Daoy (cell line): ENCODE data around the gene N4BP2L1. TPM values are rescaled to one million over a fixed set of nuclear protein-coding genes. Genes with fewer than 3 reads are reported as not detected.
A peak's percentile ranks its signal among the peaks of the same experiment; 100 is the strongest.

Experiments
- DNase-seq: peaks from one replicate; pipeline ENCODE4 v3.0.0-alpha.2; 2015; ENCODE audit warnings: low read depth
- total RNA-seq: library from RNA; depleted of rRNA; stranded (reverse); fragments of >200 nt; shearing (Covaris generic); gene quantifications from 2 replicates; pipeline ENCODE4 v1.2.3, GENCODE V29; 2014; rRNA removed

N4BP2L1 gene
- total RNA-seq: 0.34 TPM in 1 of 2 replicates, not detected in the other

DNA sequence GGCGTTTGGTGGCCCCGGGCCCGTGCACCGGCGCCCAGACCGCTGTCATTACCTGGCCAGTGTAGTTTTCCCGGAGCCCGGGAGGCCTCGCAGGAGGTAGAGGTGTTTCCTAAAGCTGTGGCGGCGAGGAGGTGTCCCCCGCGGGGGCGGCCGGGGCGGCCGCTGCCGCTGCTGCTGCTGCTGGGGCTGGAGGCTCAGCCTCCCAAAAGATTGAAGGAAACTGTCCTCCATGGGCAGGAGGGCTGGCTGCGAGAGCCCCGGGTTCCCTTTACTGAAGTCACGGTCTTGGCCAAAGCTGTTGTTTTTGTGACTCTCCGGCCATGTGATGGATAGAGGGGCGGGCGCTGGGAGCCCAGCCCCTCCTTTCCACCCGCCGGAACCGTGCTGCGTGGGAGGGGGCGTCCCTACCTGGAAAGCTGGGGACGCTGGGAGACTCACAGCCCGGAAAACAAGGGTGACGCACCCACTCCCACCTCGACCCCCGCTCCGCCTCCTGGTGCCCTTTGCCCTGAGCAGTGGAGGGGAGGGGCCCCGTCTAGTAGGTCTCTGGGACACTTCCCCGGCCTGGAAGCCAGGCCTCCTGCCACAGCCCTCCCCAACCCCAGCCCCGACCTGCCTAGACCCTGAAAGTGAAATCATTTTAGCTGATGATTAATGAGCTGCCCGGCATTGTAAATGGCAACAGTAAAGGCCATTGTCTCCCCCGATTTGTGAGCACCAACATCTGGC lies at the start of gene N4BP2L1:
Gene N4BP2L1 (minus strand): TSS at position 279 of the 729 bp plus-strand sequence. CDS start 48 bp downstream, at position 231.
- peak; percentile 47 for DNase-seq

DNA sequence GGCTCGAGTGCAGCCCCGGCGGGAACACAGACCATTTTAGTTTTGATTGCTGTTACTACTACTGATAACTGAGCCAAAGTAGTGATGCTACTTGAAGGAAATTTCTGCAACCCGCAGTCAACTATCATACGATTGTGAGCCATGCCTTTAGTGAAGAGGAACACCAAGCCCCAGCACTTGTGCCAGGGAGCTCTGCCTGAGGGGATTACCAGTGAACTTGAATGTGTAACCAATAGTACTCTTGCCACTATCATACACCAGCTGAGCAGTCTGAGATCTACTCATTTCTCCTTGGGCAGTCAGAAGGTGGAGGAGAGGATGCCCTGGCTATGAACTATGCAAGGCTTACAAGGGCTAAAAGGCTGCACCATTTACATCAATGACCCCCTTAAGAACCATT lies 49.0 kb upstream of the N4BP2L1 start:
- no peak for DNase-seq

DNA sequence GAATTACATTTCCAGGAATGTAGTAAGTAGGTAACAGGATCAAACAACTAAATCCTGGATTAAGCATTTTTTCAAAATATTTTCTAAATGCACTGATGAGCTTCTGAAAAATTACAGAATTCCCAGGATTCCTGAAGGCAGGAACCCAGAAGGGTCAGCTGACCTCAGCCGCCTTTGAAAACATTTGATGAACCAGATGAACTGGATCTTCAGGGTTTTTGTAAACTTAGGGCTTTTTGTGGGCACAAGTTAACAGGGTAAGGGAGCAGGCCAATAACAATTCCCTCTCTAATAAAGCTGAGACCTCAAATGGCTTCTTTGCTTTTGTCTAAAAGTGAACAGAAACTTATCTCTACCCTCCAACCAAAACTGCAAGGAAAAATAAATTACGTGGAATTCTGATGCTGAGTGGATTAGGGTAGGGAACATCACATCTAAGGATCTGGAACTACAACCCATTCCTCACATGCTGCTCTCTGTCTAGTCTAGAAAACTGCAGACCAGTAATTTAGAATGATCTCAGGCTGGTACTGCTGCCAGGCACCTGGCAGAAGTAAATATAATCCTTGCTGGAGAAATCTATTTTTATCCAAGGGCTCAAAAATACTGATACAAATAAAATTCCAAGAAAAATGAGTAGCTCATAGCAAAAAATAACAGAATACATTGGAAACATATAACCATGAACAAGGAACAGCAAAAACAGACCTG lies 48.2 kb upstream of the N4BP2L1 start:
- no peak for DNase-seq

DNA sequence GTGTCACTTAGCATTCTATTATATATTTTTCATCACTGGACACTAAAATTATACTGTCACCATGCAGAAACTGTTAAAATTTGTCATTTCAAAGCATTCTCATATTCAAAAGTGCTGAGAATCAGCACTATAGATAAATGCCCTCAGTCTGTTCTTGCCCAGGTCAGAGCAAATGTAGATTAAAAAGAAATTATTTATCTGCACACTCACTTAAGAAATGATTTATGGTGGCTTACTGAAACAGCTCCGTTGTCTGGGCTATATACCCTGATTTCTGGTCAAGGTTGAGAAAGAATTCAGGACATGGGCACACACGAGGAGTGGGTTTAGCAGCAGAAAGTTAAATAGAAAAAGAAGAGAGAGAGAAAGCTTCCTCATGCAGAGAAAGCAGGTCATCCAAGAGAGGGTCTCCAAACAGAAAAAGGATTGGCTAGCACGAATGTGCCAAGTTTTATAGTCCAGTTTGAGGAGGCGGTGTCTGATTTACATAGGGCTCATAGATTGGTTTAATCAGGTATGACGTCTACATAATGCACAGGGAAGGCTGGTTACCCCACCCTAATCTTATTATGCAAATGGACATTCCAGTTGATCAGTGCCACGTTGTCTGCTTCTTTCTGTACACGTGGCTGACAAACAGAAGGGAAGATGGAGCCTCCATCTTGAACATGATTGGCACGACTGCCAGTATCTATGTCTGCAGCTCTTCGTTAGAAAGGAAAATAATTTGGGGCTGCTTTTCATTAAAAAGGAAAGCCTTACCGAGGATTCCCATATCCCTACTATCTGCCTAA lies 47.3 kb upstream of the N4BP2L1 start:
- no peak for DNase-seq

DNA sequence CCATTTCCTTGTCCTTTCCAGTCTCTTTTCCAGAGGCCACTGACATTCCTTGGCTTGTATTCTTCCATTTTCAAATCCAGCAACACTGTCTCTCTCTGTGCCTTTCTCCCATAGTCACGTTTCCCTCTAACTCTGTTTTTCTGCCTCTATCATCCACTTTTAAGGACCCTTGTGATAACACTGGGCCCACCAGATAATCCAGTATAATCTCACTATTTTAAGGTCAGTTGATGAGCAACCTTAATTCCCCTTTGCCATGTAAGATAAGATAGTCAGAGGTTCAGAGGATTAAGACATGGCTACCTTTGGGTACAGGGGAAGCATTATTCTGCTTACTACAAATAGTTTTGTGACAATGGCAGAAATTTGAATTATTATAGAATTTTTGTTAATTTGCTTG lies 45.7 kb upstream of the N4BP2L1 start:
- DNase-seq: no peak

DNA sequence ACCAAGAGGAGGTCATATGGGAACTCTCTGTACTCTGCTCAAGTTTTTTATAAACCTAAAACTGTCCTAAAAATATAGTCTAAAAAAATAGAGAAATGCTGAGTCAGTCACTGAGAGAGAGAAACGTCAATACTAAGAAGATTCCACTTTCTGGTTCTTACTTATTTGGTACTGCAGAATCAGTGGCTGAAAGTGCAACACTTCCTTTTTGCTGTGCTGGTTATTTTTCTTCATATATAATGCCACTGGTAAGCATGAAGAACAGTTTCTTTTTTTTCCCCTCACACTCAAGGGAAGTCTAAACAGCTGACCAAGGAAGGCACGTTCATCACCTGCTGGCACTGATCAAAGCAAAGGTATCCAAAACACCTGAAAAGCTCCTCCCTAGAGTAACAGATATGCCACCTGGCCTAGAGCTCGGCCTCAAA lies 44.3 kb upstream of the N4BP2L1 start:
- no peak for DNase-seq

DNA sequence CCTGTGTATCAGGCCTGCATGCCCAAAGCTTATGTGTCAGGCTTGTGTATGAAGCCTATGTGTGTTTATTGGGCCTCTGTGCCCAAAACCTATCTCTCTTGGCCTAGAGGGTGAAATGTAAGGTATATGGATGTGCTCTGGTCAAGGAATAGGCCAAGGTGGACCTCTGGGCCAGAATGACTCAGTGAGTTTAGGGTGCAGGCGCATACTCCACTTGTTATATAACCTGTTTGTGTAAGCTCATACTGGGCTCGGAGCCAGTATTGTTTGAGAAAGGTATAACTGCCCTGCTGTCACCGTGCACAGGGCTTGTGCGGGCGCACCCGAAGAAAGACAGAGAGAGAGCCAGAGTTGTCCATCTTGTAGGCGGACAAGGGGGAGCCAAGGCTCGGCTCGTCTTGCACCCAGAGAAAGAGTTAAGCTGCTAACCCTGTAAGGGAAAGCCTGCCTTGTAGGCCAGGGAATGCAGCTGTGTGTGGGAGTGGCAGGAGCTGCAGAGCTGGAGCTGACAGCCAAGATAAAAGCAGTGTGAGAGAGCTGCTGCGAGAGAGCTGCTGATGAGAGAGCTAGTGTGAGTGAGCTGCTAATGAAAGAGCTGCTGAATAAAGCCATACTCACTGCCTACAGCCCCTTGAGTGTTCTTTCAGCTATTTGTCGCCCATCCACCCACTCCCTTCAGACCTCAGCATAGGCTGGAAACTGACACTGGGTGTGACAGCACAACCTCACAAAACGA lies 43.4 kb upstream of the N4BP2L1 start:
- no peak for DNase-seq

DNA sequence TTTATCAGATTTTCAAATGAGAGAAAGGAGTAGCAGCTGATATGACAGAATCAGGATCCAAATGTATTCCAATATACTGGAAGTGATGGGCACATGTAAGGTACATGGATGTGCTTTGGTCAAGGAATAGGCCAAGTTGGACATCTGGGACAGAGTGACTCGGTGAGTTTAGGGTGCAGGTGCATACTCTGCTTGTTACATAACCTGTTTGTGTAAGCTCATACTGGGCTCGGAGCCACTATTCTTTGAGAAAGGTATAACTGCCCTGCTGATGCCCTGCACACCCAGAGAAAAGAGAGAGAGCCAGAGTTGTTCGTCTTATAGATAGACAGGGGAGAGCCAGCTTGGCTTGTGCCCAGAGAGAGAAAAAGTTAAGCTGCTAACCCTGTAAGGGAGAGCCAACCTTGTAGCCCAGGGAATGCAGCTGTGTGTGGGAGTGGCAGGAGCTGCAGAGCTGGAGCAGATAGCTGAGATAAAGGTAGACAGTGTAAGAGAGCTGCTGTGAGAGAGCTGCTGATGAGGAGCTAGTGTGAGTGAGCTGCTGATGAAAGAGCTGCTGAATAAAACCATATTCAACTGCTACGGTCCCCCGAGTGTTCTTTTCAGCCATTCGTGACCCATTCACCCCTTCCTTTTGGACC lies 40.7 kb upstream of the N4BP2L1 start:
- DNase-seq: no peak

DNA sequence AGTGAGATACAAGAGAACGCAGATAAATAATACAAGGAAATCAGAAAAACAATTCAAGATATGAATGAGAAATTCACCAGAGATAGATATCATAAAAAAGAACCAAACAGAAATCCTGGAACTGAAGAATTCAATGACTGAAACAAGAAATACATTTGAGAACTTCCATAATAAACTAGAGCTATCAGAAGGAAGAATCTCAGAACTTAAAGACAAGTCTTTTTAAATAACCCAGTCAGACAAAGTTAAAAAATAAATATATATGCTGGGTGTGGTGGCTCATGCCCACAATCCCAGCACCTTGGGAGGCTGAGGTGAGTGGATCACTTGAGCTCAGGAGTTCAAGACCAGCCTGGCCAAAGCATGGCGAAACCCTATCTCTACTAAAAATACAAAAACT lies 28.7 kb upstream of the N4BP2L1 start:
- DNase-seq: no peak

DNA sequence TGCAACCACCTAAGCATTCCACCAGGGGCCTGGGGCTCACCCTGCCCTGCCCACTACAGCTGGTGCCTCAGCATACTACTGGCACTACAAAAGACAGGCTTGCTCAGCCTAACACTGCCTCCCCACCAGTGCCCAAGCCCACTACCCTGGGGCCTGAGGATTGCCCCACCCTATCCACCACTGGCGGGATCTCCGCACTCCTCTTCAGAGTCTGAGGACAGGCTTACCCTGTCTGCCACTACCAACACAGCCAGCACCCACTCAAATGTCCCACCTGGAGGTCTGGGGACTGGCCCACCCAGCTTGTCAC lies 27.6 kb upstream of the N4BP2L1 start:
- DNase-seq: no peak

DNA sequence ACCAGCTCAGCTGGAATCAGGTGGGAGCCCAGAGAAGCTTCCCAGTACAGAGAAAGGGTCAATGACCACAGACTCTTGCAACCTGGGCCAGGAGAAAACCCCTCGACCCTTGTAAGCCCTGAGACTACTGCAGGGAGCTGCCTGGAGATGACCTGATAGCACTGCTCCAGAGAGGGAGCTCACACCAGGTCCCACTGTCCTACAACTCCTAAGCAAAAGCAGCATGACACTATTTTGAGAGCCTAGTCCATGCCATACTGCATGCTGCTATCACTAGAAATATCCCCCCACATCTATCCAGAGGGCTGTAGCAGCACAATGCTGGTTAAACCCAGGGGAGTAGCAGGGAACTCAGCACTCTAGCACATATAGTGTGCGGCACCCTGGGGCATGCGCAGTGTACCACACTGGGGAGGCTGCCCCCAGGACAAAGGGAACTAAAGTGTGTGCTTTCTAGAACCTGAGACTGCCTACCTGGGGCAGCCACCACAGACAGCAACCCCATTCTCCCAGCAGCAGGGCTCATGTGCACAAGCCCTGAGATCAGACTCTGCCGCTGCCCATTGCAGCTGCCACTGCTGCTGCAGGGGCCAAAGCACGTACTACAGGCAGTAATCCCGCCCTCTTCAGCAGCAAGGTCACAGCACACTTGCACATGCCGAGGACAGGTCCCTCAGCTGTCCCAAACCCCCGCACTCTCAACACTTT lies 27.1 kb upstream of the N4BP2L1 start:
- no peak for DNase-seq

DNA sequence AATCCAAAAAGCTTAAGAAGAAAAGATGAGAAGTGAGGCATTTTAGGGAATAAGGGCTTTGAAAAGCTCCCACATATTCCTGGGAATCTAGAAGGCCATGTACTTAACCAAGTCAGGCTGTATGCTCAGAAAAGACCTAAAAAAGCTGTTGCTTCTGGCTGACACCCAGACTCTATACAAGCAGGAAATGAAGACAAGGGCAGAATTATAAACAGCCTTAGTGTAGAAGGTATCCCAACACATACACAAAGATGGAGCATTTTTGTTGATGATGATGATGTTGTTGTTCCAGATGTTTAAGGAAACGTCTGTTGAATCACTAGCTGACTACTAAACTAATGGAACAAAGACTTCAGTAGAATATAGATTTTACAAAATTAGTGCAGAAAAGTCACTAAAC lies 26.1 kb upstream of the N4BP2L1 start:
- no peak for DNase-seq

DNA sequence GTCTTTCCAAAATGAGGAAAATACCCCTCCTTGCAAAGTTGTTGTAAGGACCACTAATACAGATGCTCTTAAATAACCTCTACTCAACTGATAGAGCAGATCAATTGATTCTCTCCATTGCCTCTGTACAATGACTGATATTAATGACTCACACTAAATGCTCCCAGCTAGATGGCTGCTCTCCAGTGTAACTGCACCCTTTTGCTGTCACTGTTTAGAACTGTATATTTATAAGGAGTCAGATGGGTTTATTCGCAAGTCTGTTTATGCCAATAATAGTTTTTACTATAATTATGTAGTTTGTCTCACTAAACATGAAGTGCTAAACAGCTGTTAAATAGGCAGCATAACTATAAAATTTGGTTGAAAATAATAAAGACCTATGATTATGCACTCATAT lies 21.0 kb upstream of the N4BP2L1 start:
- no peak for DNase-seq

DNA sequence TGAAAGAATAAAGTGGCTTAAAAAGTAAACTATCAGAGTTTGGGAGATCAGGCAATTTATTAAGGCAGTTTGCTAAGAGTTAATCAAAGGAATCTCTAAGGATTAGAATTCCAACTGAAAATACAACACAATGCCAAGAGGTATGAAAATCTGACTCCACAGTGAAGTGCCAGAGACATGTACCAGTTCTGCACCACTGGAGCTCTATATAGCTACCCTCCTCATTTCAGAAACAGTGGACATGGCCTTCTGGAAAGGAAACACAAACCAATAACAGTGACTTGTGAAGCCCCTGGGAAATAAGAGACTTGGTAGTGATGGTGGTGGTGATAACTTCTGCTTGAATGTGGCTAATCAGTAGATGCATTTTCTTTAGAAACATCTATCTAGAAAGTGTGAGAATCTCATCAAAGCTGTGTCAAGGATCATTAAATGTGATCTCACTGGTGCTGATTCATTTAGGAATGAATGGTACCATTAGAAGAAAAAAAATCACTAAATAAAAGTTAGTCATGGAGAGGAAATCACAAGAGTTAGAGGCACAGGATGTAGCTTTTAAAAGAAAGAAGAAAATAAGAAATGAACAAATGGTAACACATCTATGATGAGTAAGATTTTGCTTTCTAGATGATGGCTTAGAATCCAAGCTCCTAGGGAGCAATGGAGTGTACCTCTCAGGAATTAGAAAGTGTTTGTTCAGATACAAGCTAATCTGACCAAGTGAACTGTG lies 20.1 kb upstream of the N4BP2L1 start:
- DNase-seq: no peak

DNA sequence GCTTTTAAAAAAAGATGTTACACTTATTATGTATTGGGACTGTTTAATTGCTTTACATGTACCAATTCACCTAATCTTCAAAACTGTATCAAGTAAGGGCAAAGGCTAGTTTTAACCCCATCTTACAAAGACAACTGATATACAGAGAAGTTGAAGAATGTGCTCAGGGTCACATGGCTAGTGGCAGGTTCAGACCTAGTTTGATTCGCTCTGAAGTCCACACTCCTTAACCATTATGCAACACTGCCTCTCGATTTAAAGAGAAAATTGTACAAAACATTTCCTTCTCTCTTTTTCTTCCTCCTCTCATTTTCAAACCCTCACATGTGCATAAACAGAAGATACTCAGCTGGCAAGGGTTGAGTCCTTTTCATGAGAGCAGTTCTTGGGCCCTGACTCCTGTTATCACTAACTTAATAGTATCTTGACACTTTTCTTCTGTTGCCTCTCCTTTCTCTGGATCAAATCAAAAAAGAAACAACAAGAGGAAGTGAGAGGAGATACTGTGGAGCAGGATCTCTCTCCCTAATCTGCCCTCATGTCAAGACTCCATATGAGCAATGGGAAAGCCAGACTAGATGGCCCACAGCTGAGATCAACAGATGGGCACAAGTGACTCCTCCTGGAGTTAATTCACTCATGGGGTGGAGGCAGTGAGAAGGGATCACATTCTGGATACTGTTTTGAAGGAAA lies 19.0 kb upstream of the N4BP2L1 start:
- DNase-seq: no peak

DNA sequence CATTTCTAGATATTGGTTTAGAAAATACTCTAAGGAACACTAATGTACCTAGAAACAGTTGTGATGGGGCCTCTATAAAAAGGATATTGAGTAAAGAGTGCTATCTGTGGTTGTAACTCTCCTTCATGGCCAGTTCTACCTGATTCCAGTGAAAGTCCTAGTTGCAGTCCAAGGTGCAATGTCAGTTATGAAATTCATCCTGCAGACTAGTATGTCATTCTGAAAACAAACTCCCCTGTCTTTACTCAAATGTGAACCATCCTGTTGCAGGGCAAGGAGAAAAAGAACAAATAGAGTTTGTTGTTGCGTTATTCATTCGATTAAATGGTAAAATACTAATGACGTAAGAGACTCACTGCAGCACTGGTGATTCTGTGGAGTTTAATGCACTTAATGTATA lies 18.3 kb upstream of the N4BP2L1 start:
- no peak for DNase-seq

DNA sequence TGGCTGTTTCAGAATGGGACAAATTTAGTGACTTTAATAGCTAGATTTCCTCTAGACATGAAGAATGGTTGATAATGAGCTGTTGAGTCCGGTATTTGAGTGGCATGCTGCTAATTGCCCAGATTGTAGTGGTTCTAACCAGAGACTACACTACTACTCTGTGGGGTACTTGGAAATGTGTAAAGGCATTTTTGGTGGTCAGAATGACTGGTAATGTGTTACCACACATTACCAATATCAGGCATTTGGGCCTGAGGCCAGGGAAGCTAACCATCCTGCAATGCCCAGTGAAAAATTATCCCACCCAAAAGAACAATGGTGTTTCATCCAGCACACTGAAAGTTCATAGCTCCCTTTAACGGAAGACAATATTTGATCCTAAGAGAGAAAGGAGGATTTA lies 17.5 kb upstream of the N4BP2L1 start:
- DNase-seq: no peak

DNA sequence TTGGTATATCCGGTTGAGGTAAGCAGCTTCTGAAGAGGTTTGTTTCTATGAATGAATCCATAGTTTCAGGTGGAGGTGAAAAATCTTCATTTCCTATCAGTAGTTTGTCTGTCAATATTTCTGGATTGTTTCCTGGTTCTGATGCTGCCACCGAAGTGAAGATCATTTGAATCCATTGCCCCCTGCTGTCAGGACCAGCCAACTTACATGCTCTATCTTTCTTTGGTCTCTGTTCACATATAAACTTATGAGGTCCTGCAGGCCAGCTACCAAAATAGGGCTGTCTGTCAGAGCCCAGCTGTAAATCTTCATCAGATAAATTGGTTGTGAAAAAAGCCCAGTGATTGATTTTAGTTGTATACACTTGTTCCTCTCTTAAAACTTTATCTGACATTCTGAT lies 15.2 kb upstream of the N4BP2L1 start:
- DNase-seq: no peak

DNA sequence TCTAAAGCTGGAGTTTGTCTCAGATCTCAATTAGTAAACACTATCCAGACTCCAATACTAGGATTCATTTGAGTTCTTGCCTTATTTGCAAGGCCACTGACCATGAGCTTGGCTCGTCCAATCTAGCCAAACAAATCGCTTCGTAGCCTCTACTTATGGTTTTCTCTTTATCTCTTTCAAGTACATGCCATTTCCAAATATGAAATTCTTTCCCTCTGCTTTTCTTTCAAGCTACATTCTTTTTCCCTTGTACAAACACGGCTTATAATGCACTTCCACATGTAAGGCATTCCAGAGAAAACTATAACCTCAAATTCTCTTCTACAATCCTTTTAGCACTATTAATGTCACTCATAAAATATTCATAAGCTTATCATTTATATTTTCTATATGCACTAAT lies 10.9 kb upstream of the N4BP2L1 start:
- DNase-seq: no peak

DNA sequence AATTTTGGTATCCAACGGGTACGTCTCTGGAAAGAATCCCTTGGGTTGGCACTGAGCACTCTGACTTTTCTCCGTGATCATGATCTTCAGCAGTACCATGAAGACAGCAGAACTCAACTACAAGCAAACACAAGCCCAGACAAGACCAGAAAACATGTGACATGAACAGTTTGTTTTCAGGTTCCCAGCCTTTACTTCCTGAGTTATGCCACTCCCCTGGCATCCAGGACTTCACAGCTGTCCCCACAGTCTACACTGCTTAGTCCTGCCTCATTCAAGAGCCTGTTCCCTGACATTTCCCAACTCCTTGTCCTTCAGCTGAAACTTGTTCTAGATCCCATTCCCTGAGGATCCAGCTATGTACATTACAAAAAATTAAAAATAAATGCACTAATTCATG lies 4.9 kb upstream of the N4BP2L1 start:
- no peak for DNase-seq
